GM18499 (cell line): ENCODE results near the gene CFAP91.
"Not testable (repeated sequence)": the region's sequence is repeated elsewhere in the genome, so short reads cannot be mapped to it uniquely, and the experiment has no call there.

Experiments used
- ATAC-seq: cut with Tn5 transposase; IDR thresholded peaks from one replicate; pipeline ENCODE4 v1.9.1; 2021; ENCODE audit warnings: moderate number of reproducible peaks; ENCODE audit not compliant: insufficient read depth, unreplicated experiment

Gene CFAP91

GRCh38 chr3:119676771-119677640 is 25.8 kb upstream of the CFAP91 start, which contains the start of gene COX17:
Gene COX17 (minus strand): TSS chr3:119677406. CDS start chr3:119677310, 96 bp downstream.
- ATAC-seq, result peak; percentile 81

- ATAC-seq, result no peak
These were observed 25.2 kb upstream of the CFAP91 start for GRCh38 chr3:119677641-119677934.

- ATAC-seq, result not testable (repeated sequence)
These were observed 24.6 kb upstream of the CFAP91 start for GRCh38 chr3:119678209-119678608.

GRCh38 chr3:119679874-119680273 is 22.9 kb upstream of the CFAP91 start:
- ATAC-seq, result no peak

GRCh38 chr3:119681279-119681678 is 21.5 kb upstream of the CFAP91 start:
- ATAC-seq, result peak; percentile 32

- no peak for ATAC-seq
These were observed 19.4 kb upstream of the CFAP91 start for GRCh38 chr3:119683421-119683820.

GRCh38 chr3:119690043-119690656 is 12.7 kb upstream of the CFAP91 start:
- no peak for ATAC-seq

- ATAC-seq, result no peak
These were observed 7.3 kb upstream of the CFAP91 start for GRCh38 chr3:119695480-119695879.

- no peak for ATAC-seq
These were observed 5.4 kb upstream of the CFAP91 start for GRCh38 chr3:119697394-119697793.

- ATAC-seq, result no peak
These were observed 2.4 kb upstream of the CFAP91 start for GRCh38 chr3:119700269-119700919.

- ATAC-seq, result no peak
These were observed 1.7 kb upstream of the CFAP91 start for GRCh38 chr3:119700920-119701734.

- ATAC-seq, result no peak
These were observed 1.2 kb downstream of the CFAP91 start for GRCh38 chr3:119703820-119704531.

- no peak for ATAC-seq
These were observed 12.3 kb downstream of the CFAP91 start for GRCh38 chr3:119715105-119715504.

GRCh38 chr3:119716998-119717397 is 14.2 kb downstream of the CFAP91 start:
- ATAC-seq, result no peak

- no peak for ATAC-seq
These were observed 14.7 kb downstream of the CFAP91 start for GRCh38 chr3:119717520-119717919.

- ATAC-seq, result no peak
These were observed 20.2 kb downstream of the CFAP91 start for GRCh38 chr3:119723022-119723421.

GRCh38 chr3:119726909-119727308 is 24.1 kb downstream of the CFAP91 start:
- no peak for ATAC-seq

GRCh38 chr3:119729996-119730395 is 27.2 kb downstream of the CFAP91 start:
- ATAC-seq, result no peak

GRCh38 chr3:119731560-119732343 is 28.9 kb downstream of the CFAP91 start:
- ATAC-seq, result no peak
